Stimulated activated CD8-positive, alpha-beta memory T cell treated with anti-CD3 and anti-CD28 coated beads, Interleukin-4, amount 100 ng/mL, for 1 hour (primary cell): Measurements from ENCODE around the gene LRRC32.

Experiments
- DNase-seq, 2 donors: peaks; one replicate each; pipeline ENCODE4 v3.0.0-alpha.2; 2020; ENCODE audit warnings: low read depth in 2 of 2, low spot score in 1 of 2

LRRC32 gene

DNA sequence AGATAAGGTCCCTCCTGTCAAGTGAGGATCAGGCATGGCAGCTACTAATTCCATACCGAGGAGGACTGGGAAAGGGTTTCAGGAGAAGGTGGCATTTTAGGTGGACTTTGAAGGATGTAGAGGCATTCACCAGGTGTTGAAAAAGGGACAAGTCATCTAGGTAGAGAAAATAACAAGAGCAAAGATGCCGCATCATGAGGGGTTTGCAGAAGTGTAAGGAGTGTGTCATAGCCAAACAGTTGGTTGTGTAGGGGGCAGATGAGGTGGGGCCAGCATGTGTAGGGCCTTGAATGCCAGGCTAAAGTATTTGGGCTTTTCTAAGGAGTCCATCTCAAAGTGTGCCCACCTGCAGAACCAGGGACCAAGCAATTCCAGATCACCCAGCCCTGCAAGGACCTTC lies 11.6 kb upstream of the LRRC32 start:
- no peak for DNase-seq

DNA sequence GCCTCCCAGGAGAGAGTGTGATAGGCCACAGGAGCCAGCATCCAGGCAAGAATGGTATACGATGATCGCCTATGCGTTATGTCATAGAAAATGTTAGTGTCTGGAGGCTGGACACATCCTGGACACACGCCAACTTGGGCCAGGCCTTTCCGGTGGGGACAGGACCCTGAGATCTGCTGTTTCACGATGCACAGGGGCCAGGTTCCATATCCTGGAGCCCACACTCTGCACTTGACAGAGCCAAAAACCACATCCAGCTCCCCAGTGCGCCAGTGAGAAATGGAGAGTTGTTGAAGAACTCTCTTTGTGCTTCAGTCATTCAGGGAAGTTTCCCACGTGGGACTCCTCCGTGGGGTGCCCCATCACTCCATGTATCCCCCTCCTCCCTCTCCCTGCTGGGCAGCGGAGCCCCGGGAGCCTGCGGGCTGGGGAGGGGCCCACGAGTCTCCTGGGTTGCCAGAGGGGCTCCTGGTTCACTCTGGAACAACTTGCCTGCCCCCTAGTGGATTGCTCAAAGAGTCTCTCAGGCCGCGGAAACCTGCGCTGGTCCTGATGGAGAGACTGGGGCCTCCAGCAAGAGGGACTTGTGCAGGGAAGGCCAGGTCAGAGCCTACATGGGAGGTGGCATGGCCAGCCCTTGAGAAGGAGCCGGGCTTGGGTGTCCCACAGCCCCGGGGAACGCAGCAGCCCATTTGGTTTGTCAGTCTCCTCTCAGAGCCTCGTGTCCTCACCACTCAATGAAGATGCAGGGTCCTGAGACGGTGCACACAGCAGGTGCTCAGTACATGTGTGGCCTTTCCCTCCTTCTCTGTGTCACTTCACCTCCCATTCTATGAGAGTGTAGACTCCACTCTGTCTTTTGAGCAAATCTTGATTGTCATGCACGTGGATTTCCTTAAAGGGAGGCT lies 10.2 kb upstream of the LRRC32 start:
- peak; percentile 21 to 30 for DNase-seq

GRCh38 chr11:76678321-76678720 lies 7.8 kb upstream of the LRRC32 start:
- no peak for DNase-seq

- DNase-seq = no peak
Observed at GRCh38 chr11:76677458-76677765, 6.9 kb upstream of the LRRC32 start.

DNA sequence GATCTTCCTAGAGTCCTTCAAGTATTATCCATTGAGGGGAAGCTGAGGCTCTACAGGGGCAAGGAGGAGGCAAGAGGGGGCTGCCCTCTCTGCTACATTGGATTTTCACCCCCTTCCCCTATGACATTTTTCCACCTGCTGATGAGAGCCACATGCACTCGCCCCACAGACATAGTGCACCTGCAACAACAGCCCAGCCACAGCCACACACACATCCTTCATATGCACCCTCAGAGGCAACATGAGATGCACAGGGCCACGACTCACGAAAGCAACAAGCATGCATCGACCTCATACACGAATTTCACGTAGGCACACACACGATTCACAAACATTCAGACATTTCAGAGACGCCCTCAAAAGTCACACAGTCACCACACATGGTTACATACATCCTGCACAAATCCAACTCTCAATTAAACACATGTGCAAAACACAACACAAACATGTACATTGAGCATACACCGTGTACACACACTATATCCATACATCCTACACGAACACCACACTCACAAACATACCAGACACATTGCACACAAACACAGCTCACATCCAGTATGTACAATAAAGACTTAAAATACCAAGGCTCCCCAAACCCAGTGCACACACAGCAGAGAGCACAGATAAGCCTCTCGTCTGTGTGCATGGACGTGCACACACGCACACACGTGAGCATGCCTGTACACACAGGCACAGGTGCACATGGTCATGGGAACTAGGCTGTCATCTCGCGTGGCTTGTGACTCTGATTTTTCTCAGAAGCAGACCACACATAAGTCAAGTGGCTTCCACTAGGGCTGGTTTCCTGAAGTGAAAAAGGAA lies 6.3 kb upstream of the LRRC32 start:
- no peak for DNase-seq

DNA sequence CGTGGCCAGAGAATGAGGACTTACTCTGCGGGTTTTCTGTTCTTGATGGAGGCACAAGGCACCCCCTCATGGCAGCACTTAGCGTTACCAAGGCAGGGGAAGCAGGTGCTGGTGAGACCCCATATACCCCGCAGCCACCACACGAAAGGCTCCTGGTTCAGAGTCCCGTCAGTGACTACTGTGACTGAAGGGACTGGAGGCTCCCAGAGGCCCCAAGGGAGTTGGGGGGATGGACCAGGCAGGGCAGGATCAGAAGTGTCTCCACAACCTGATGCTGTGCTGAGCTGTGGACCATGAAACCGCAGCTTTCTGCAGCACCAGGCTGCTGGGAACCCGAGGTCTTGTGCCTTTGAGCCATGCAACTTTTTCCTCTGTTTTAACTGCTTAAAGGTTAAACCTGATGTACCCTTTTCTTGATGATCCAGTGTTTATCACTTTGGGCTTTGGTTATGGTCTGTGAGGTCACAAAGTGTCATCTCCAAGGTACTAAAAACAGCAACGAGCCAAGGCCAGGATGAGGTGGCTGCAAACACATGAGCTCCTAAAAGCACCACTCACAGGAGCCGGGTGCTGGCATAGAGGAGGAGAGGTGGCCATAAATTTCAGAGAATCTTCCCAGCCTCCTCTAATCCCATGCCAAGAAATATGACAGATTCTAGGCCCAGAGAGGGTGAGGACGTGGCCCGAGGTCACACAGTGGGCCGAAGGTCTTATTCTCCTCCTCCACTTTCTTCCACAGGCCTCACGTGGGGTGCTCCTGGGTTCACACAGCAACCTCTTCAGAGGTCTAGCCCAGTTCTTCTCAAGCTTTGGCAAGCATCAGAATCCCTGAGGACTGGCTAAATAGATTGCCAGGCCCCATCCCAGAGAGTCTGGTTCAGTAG lies 4.2 kb upstream of the LRRC32 start:
- no peak for DNase-seq

- DNase-seq = no peak
Observed at GRCh38 chr11:76673176-76674142, 2.9 kb upstream of the LRRC32 start.

- DNase-seq = peak in 1 of 2 donors; percentile 26
Observed at GRCh38 chr11:76672431-76673175, 2.1 kb upstream of the LRRC32 start.

DNA sequence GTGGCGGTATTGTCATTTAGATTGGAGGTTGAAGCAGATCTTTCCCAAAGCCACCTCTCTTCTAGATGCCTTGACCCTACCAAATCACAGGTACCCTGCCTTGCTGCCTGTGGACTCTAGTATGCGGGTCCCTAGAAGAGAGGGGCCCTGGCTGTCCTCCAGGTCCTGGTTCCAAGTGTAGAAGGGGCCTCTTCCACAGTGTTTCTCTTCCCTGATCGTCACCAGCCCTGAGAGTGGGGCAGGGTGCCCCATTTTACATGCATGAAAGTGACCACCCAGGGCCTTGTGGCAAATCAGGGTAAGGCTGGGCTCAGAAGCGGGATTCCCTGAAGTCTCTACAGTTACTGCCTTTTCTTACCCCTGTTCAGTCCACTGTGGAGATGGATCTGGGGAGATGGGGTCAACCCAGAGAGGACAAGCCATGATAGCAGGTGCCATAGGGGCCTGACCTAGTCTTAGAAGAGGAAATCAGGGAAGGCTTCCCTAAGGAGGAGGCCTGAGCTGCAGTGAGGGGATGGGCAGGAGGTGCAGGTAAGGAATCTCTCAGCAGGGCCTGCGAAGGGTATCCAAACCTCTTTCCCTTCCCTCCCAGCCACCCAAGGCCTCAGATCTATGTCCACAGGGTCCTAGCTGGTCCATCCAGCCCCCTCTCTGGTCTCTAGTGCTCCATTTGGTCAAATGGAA lies 1.2 kb upstream of the LRRC32 start:
- DNase-seq = no peak

GRCh38 chr11:76671237-76671592 lies 668 bp upstream of the LRRC32 start:
- no peak for DNase-seq

DNA sequence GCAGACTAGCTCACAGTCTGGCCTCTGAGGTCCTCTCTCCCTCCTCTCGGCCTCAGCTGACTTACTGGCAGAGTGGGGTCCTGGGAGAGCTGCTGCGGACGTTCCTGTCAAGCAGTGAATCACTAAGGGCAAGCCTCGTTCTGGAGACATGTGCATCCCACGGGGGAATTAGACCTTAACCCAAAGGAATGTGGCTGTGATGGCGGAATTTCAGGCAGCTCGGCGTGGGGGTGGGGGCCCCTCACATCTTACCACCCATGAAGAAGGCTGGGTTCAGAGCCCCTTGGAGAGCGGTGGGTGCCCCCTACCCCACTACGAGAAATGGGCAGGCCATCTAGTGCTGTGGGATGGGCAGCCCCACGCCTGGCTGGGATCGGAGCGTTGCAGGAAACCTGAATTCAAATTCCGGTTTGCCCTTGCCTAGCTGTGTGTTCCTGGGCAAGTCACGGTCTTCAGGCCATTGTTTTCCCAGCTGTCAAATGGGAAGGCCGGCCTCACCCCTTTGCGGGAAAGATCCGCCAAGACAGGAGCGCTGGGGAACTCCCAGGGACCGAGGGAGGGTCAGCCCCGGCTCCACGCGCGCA lies 554 bp downstream of the LRRC32 start:
- no peak for DNase-seq

DNA sequence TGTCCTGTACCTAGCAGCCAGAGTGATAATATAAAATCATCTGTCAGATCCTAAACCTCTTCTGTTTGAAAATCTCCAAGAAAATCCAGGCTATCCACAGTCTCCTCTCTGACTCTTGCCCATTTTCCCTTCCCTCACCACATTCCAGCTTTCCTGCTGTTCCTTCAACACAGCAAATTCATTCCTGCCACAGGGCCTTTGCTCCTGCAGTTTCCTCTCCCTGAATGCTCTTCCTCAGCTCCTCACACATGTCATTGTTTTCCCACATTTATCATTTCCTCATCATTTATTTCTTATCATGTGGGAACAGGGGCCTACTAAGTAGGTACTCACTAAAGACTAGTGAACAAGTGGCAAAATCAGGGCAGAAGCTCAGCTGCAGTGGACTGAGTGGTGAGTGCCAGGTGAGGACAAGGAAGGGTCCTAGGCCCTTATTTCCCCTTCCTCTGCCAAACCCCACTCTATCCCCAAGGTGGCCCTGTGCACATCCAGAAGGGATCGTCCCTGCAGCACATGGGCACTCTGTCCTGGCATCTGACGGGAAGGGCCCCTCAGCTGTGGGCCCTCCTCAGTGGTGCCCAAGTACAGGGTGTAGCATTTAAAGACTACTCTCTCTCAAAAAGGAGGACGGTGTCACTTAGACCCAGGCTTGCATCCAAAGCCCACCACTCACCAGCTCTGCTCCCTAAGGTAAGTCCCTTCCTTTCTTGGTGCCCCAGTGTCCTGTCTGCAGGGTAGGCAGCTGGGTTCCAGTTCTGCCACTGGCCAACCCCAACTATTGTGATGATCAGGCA lies 2.0 kb downstream of the LRRC32 start:
- no peak for DNase-seq

- no peak for DNase-seq
Observed at GRCh38 chr11:76667856-76668255, 2.7 kb downstream of the LRRC32 start.

- DNase-seq = no peak
Observed at GRCh38 chr11:76667271-76667818, 3.2 kb downstream of the LRRC32 start.

GRCh38 chr11:76666830-76667229 lies 3.7 kb downstream of the LRRC32 start:
- DNase-seq = no peak

DNA sequence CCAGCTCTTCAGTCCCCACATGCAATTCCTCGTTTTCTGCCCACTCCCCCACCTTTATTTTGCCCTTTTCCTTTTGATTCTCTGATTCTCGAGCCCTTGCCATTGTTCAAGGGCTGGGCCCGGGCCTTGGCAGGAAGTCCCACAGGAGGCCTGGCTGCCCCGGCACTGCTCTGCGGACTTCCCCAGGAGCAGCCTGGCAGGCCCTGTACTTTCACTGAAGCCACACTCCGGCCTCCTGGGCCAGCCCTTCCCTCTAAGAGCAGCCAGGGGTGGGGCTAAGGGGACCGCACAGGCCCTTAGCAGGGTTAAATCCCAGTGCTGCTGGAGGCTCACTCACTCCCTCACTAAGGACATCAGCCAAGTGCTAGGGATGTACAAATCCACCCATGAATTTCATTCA lies 4.1 kb downstream of the LRRC32 start:
- DNase-seq = no peak

GRCh38 chr11:76665921-76666351 lies 4.6 kb downstream of the LRRC32 start:
- no peak for DNase-seq

DNA sequence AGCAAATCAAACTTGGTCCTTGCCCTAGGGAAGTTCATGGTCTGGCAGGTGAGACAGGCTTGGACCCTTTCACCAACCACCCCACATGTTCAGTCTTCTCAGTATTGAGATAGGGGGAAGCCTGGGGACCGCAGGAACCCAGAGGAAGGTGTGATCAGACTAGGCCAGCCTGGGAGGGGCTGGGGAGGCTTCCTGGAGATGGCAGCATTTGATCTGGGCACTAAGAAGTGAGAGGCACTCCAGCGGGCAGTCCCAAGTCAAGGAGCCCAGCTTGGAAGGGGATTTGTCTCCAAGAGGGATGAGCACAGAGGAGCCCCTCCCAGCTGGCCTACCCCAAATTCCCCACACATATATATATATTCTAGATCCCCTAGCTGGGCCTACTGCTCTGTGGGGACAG lies 5.4 kb downstream of the LRRC32 start:
- DNase-seq = no peak
